Measurements from ENCODE around the gene WIF1. TPM values are rescaled to one million over a fixed set of nuclear protein-coding genes. Genes with fewer than 3 reads are reported as not detected.

Gene WIF1
- total RNA-seq, 1 donor from 2014 or later, result 14.9 TPM

DNA sequence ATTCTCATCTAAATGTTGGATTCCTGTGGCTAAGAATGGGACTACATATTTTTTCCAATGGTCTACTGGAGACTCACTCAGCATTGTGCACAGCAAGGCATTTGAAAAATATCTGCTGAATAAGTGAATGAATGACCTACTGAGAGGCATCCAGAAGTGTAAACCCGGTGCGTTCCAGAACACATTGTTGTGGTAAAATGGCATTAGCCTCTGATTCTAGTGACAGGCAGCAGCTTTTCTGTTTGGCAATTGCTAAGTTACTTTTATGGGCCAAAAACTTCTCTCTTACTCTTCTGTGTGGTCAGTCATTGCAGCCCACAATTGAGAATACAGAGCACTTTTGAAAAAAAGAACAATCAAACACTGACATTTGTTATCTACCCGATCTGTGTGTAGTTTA is 36.5 kb downstream of the WIF1 start:
- H3K27ac Mint-ChIP-seq, result no peak overlapping the region
- H3K4me1 Mint-ChIP-seq (ENCODE audit: unreplicated experiment), result peaks cover 20% of the 10 kb centered on the region
- no peaks in the 10 kb centered on the region for H3K36me3 Mint-ChIP-seq
- TF ChIP-seq CTCF (conservative IDR thresholded peaks at IDR 0.05), result no peak
- DNase-seq (ENCODE audit: extremely low spot score, unreplicated experiment), result no peak
- H3K9me3 Mint-ChIP-seq, result no peaks in the 10 kb centered on the region
- no peak overlapping the region for H3K4me3 Mint-ChIP-seq
- peaks cover 6% of the 10 kb centered on the region for H3K27me3 Mint-ChIP-seq

DNA sequence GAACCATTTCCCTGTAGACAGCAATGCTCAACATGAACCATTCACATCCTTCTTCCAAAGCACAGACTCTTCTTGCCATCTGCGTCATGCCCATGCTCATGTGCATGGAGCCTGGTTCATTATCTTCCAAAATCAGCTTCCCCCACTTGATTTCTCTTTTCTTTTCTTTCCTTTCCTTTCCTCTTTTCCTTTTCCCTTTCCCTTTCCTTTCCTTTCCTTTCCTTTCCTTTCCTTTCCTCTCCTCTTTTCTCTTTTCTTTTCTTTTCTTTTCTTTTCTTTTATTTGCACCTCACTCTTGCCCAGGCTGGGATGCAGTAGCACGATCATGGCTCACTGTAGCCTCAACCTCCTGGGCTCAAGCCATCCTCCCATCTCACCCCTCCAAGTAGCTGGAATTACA is 37.5 kb downstream of the WIF1 start:
- Mint-ChIP-seq H3K9me3 (no peaks in the 10 kb centered on the region), H3K27me3 (peaks cover 6% of the 10 kb centered on the region), H3K27ac (no peak overlapping the region), H3K4me3 (no peak overlapping the region), H3K4me1 (ENCODE audit: unreplicated experiment) (peaks cover 20% of the 10 kb centered on the region), H3K36me3 (no peaks in the 10 kb centered on the region)
- no peak for TF ChIP-seq CTCF (conservative IDR thresholded peaks at IDR 0.05)
- DNase-seq (ENCODE audit: extremely low spot score, unreplicated experiment), result no peak

GRCh38 chr12:65082406-65082805 is 38.7 kb downstream of the WIF1 start:
- peaks cover 3% of the 10 kb centered on the region for H3K36me3 Mint-ChIP-seq
- H3K4me1 Mint-ChIP-seq (ENCODE audit: unreplicated experiment), result peaks cover 20% of the 10 kb centered on the region
- peaks cover 6% of the 10 kb centered on the region for H3K27me3 Mint-ChIP-seq
- no peak overlapping the region for H3K27ac Mint-ChIP-seq
- DNase-seq (ENCODE audit: extremely low spot score, unreplicated experiment), result no peak
- H3K9me3 Mint-ChIP-seq, result no peaks in the 10 kb centered on the region
- no peak for TF ChIP-seq CTCF (conservative IDR thresholded peaks at IDR 0.05)
- no peak overlapping the region for H3K4me3 Mint-ChIP-seq

DNA sequence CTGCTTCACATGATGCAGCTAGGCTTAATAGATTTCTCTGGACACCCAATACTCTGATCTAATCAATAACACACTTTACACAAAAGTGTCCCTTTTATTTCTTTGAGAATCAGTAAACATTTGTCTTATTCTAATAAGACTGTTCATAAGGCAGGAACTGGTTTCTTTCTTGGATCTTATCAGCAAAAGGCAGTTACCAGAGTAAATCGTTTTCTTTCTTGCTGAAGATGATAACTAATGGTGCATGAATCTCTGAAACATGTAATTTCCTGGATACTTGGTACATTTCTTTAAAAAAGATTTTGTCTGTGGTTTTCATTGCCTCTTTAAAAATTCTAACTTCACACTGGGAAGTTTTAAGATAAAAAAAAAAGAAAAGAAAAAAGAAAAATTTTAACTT is 39.6 kb downstream of the WIF1 start:
- Mint-ChIP-seq H3K9me3 (no peaks in the 10 kb centered on the region), H3K4me3 (no peak overlapping the region), H3K27ac (no peak overlapping the region), H3K27me3 (peaks cover 6% of the 10 kb centered on the region), H3K4me1 (ENCODE audit: unreplicated experiment) (peaks cover 20% of the 10 kb centered on the region), H3K36me3 (peaks cover 3% of the 10 kb centered on the region)
- DNase-seq (ENCODE audit: extremely low spot score, unreplicated experiment), result no peak
- no peak for TF ChIP-seq CTCF (conservative IDR thresholded peaks at IDR 0.05)

DNA sequence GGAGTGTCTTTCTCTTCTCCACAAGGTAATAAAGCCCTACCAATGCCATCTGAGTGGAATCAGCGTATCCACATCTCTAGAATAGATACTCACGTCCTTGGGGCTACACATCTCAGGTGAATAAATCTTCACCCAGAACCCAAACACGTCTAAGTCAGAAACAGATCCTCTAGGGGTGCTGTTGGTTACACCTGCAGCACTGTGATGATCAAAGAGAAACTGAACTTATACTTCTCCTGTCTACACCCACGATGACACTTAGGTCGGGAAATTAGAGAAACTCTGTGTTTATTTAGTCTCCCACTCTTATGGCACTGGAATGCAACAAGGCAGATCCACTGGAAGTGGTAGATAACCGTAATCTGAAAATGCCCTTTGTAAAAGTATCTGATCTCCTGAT is 46.2 kb downstream of the WIF1 start:
- Mint-ChIP-seq H3K27me3 (no peaks in the 10 kb centered on the region), H3K36me3 (peaks cover 3% of the 10 kb centered on the region), H3K9me3 (no peaks in the 10 kb centered on the region), H3K27ac (no peak overlapping the region), H3K4me3 (no peak overlapping the region), H3K4me1 (ENCODE audit: unreplicated experiment) (no peaks in the 10 kb centered on the region)
- DNase-seq (ENCODE audit: extremely low spot score, unreplicated experiment), result no peak
- no peak for TF ChIP-seq CTCF (conservative IDR thresholded peaks at IDR 0.05)

GRCh38 chr12:65069336-65069735 is 51.8 kb downstream of the WIF1 start:
- Mint-ChIP-seq H3K27me3 (peaks cover 6% of the 10 kb centered on the region), H3K36me3 (peaks cover 6% of the 10 kb centered on the region), H3K4me1 (ENCODE audit: unreplicated experiment) (no peaks in the 10 kb centered on the region), H3K27ac (no peak overlapping the region), H3K9me3 (no peaks in the 10 kb centered on the region), H3K4me3 (no peak overlapping the region)
- TF ChIP-seq CTCF (conservative IDR thresholded peaks at IDR 0.05), result no peak
- DNase-seq (ENCODE audit: extremely low spot score, unreplicated experiment), result no peak
